Cardiac fibroblast (primary cell): ENCODE measurements around the gene NCOA6.
A peak's percentile ranks its signal among the peaks of the same experiment; 100 is the strongest.

ENCODE experiments used
- DNase-seq, 2 donors: peaks; one replicate each; pipeline versions ENCODE4 v3.0.0 to v3.0.0-alpha.2; 2010; ENCODE audit warnings: low read depth in 2 of 2
- H3K4me3 ChIP-seq, 2 donors: replicated peaks in 1 of 2; 1 replicate in 1 of 2; 2 replicates in 1 of 2; pipeline ENCODE4 v1.5.1; 2011; ENCODE audit warnings: low read depth in 2 of 2, low read length in 2 of 2, mild to moderate bottlenecking in 2 of 2, moderate library complexity in 1 of 2
- CTCF ChIP-seq: IDR thresholded peaks from one replicate; pipeline ENCODE4 v1.5.1; 2011; ENCODE audit warnings: low read depth, mild to moderate bottlenecking, low read length, inconsistent platforms

The NCOA6 gene

DNA sequence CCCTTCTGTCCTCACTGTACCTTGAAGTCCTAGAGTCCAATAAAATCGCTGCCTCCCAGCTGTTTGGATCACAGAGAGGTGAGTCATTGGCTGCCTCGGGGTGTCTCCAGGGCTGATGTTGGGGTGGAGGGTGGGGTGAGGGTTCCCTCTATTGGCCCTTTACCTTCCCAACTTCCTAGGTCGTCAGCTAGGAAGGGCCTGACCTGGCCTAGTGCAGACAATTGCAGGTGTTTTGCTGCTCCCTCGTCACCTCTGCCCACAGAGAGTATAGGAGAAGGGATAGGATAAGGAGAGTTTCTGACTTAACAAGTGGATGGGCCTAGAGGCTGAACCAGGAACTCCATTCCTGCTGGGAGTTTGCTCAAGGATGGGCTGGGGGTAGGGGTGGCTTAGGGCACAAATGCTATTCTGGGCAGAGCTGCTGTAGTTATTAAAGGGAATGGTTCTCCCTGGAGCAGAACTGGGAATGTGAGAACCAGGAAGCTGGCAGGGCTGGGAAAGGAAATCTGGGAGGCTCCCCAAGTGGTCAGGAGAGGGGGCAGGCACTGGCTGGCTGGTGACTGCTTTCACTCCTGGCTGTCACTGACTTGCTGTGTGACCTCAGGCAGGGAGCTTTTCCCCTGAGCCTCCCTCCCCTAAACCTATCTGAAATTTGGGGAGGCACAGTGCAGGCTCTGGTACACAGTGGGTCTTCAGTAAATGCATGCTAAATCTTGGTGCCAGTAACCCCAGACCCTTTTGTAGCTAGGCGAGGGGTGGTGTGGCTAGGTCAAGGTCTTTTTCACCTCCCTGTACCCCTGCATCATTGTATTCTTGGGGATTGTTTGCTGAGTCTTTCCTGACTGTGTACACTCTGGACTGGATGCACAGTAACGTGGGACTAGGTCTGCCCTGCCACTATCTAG, 119.8 kb downstream of the NCOA6 start:
- H3K4me3 ChIP-seq = peak overlapping the region; percentile 79 to 86
- peak; percentile 46 to 52 for DNase-seq

DNA sequence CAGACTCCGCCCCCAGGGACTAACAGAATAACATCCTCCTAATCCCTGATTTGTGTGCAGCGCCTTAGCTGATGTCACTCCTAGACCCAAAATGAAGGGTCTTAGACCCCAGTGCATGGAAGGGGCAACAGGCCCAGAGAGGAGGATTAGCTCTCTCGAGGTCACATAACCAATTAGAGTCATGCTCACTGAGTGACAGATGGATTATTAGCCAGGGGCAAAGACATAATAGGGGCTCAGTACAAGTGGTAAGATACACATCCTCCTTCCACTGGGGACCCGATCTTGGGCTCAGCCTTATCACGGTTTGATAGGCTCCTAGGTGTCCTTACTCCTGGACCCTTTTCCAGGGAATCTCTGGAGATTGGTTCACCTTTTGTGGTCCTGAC, 120.4 kb downstream of the NCOA6 start:
- peak overlapping the region; percentile 79 to 86 for H3K4me3 ChIP-seq
- no peak for DNase-seq
- TF ChIP-seq CTCF = no peak

More for the DNA sequence above, 119.8 kb downstream of the NCOA6 start:
- peak; percentile 8 for TF ChIP-seq CTCF

DNA sequence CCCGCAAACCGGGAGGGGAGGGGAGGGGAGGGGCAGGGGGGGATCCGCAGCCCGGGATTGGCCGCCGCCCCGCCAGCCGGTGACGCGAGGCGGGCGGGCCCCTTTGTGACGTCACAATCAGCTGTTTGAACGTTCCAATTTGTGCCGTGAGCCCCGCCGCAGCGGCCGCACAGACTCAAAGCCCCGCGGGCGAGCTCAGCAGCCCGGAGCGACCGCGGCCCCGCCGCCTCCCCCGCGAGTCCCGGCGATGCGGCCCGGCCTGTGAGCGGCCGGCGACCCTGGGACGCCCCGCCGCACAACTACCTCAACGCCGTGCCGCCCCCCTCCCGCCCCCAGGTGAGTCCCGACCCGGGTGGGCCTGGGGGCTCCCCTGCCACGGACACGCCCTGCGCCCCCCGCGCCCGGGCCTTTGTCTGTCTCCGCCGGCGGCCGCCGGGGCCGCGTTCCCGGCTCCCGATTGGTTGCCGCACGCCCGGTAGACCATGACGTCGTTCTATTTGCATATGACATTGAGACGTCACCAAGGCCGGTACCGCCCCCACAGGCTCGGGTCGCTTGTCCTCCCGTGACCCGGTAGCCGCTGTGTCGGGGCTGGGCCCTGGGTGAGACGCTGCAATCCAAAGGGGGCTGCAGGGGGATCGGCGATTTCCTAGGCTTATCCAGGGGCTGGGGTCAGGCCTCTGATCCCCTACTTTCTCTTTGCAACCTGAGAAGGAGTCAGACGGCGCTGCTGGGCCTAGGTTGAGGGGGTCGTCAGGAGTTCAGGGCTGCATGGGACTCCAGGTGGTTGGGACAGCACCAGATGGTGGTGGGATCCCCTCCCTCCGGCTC, 121.1 kb downstream of the NCOA6 start, which contains the start of gene TP53INP2:
TSS of gene TP53INP2 (plus strand) at position 168 of the 831 bp plus-strand sequence. CDS start 4,396 bp downstream, outside the sequence.
- peak; percentile 90 to 95 for DNase-seq
- peak within 1 kb of the TSS; percentile 79 to 86 for H3K4me3 ChIP-seq
- no peak for TF ChIP-seq CTCF

GRCh38 chr20:34703424-34704176, 121.9 kb downstream of the NCOA6 start:
- peak; percentile 36 to 44 for DNase-seq
- TF ChIP-seq CTCF = no peak
- peak overlapping the region; percentile 79 to 86 for H3K4me3 ChIP-seq

- TF ChIP-seq CTCF = no peak
- no peak for DNase-seq
- no peak overlapping the region for H3K4me3 ChIP-seq
Measured at GRCh38 chr20:34703061-34703423, 122.4 kb downstream of the NCOA6 start.

DNA sequence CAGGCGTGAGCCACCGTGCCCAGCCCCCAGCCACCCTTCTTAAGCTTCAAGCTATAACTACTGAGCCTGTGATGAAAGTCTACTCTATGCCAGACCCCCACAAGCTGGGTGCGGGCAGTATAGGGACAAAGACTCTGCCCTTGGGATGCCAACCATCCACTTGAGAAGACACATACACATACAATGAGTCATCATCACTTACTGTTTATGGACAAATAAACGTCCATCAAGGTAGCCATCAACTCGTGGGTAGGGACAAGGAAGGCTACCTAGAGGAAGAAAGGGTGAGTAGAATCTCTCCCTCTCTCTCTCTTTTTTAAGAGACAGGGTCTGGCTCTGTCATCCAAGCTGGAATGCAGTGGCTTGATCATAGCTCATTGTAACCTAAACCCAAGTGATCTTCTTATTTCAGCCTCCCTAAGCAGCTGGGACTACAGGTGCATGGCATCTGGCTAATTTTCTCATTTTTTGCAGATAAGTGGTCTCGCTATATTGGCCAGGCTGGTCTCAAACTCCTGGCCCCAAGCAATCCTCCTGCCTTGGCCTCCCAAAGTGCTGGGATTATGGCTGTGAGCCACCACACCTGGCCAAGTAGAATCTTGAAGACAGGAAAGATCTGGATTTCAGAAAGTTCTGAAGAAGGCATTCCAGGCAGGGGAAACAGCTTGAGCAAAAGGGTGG, 123.9 kb downstream of the NCOA6 start:
- no peak for TF ChIP-seq CTCF
- no peak for DNase-seq
- H3K4me3 ChIP-seq = no peak overlapping the region
